ENCODE measurements around the gene GABRD. TPM values are rescaled to one million over a fixed set of nuclear protein-coding genes. Genes with fewer than 3 reads are reported as not detected.
A peak's percentile ranks its signal among the peaks of the same experiment; 100 is the strongest.

Gene GABRD
- total and polyA plus RNA-seq, 12 donors, result 0.72 to 6.6 (median 3.0) TPM; not detected in 1

GRCh38 chr1:2029561-2029960 is 10.4 kb downstream of the GABRD start:
- Histone ChIP-seq H3K4me1 (replicated peaks in 1 of 2) (peaks cover 11 to 25% of the 10 kb centered on the region in 2 donors), H3K27ac (no peak overlapping the region), H3K4me3 (no peak overlapping the region), H3K9me3 (replicated peaks in 1 of 3) (no peaks in the 10 kb centered on the region), H3K27me3 (no peaks in the 10 kb centered on the region), H3K36me3 (replicated peaks in 1 of 2) (no peaks in the 10 kb centered on the region)
- intact Hi-C loops (cut with DNase I), result no loop called here
- no peak for DNase-seq
- TF ChIP-seq CTCF (IDR thresholded peaks at IDR 0.05) (no peak), POLR2A (IDR thresholded peaks at IDR 0.05) (no peak)
- 81 to 100% (median 87%) methylated on average over 2 to 15 of the region's 15 CpGs for WGBS, 4 donors

- peaks cover 8 to 22% of the 10 kb centered on the region in 2 donors for H3K4me1 ChIP-seq (replicated peaks in 1 of 2)
- H3K9me3 ChIP-seq (replicated peaks in 1 of 3), result no peaks in the 10 kb centered on the region
- intact Hi-C loops (cut with DNase I), result no loop called here
- no peak for DNase-seq
- no peak overlapping the region for H3K4me3 ChIP-seq
- TF ChIP-seq POLR2A (IDR thresholded peaks at IDR 0.05) (no peak), CTCF (IDR thresholded peaks at IDR 0.05) (no peak)
- 89 to 92% (median 92%) methylated on average over 13 to 42 of the region's 42 CpGs for WGBS, 4 donors
- no peaks in the 10 kb centered on the region for H3K27me3 ChIP-seq
- no peaks in the 10 kb centered on the region for H3K36me3 ChIP-seq (replicated peaks in 1 of 2)
- H3K27ac ChIP-seq, result no peak overlapping the region
Observed at GRCh38 chr1:2030076-2030871, 11.1 kb downstream of the GABRD start.

GRCh38 chr1:2031546-2032540 is 12.7 kb downstream of the GABRD start:
- DNase-seq, result peak; percentile 69 to 90 (median 85)
- Histone ChIP-seq H3K27ac (peak overlapping the region in 1 of 5 donors; percentile 34), H3K9me3 (replicated peaks in 1 of 3) (no peaks in the 10 kb centered on the region), H3K36me3 (replicated peaks in 1 of 2) (no peaks in the 10 kb centered on the region), H3K4me1 (replicated peaks in 1 of 2) (peaks cover 6 to 12% of the 10 kb centered on the region in 2 donors), H3K4me3 (no peak overlapping the region), H3K27me3 (no peaks in the 10 kb centered on the region)
- TF ChIP-seq POLR2A (IDR thresholded peaks at IDR 0.05) (no peak), CTCF (IDR thresholded peaks at IDR 0.05) (no peak)
- intact Hi-C loops (cut with DNase I), result no loop called here
- WGBS, 4 donors, result 63 to 78% (median 65%) methylated on average over 11 to 33 of the region's 33 CpGs

GRCh38 chr1:2032737-2033136 is 13.6 kb downstream of the GABRD start:
- intact Hi-C loops (cut with DNase I), result no loop called here
- no peak overlapping the region for H3K27ac ChIP-seq
- no peak overlapping the region for H3K4me3 ChIP-seq
- no peaks in the 10 kb centered on the region for H3K27me3 ChIP-seq
- no peak for TF ChIP-seq POLR2A (IDR thresholded peaks at IDR 0.05)
- TF ChIP-seq CTCF (IDR thresholded peaks at IDR 0.05), result no peak
- no peaks in the 10 kb centered on the region for H3K9me3 ChIP-seq (replicated peaks in 1 of 3)
- H3K4me1 ChIP-seq (replicated peaks in 1 of 2), result peaks cover 6 to 12% of the 10 kb centered on the region in 2 donors
- no peak for DNase-seq
- 79 to 92% (median 83%) methylated on average over 5 to 14 of the region's 14 CpGs for WGBS, 4 donors
- H3K36me3 ChIP-seq (replicated peaks in 1 of 2), result no peaks in the 10 kb centered on the region

Measured in adrenal gland (tissue), 12 donors.